ENCODE results near the gene QRFP. TPM values are rescaled to one million over a fixed set of nuclear protein-coding genes. Genes with fewer than 3 reads are reported as not detected.

The QRFP gene
- total RNA-seq, 4 donors from 2014 or later: not detected

- Histone ChIP-seq H3K36me3 (no peaks in the 10 kb centered on the region), H3K27me3 (peaks cover 9% of the 10 kb centered on the region), H3K4me3 (replicated peaks in 1 of 3) (no peak overlapping the region), H3K9me3 (no peaks in the 10 kb centered on the region), H3K27ac (no peak overlapping the region), H3K4me1 (peaks cover 8 to 11% of the 10 kb centered on the region in 2 donors)
- TF ChIP-seq CTCF (IDR thresholded peaks at IDR 0.05) (no peak), POLR2A (IDR thresholded peaks at IDR 0.05) (no peak)
- 76 to 80% methylated on average over 8 to 11 of the region's 11 CpGs for WGBS, 2 donors
- intact Hi-C loops (cut with DNase I): no loop called here
- DNase-seq: no peak
Measured at GRCh38 chr9:130934246-130934645, 37.6 kb upstream of the QRFP start.

- H3K36me3 ChIP-seq: no peaks in the 10 kb centered on the region
- intact Hi-C loops (cut with DNase I): no loop called here
- no peak overlapping the region for H3K4me3 ChIP-seq (replicated peaks in 1 of 3)
- TF ChIP-seq POLR2A (IDR thresholded peaks at IDR 0.05) (no peak), CTCF (IDR thresholded peaks at IDR 0.05) (no peak)
- DNase-seq: no peak
- H3K27ac ChIP-seq: no peak overlapping the region
- 14 to 16% methylated on average over 9 to 14 of the region's 26 CpGs for WGBS, 2 donors
- H3K4me1 ChIP-seq: peaks cover 7 to 11% of the 10 kb centered on the region in 2 donors
- H3K9me3 ChIP-seq: no peaks in the 10 kb centered on the region
- H3K27me3 ChIP-seq: peaks cover 9% of the 10 kb centered on the region
Measured at GRCh38 chr9:130933114-130934046, 36.8 kb upstream of the QRFP start.

GRCh38 chr9:130932255-130933079 is 35.9 kb upstream of the QRFP start:
- intact Hi-C loops (cut with DNase I): no loop called here
- no peak for TF ChIP-seq CTCF (IDR thresholded peaks at IDR 0.05)
- no peak for TF ChIP-seq POLR2A (IDR thresholded peaks at IDR 0.05)
- no peak overlapping the region for H3K4me3 ChIP-seq (replicated peaks in 1 of 3)
- no peak overlapping the region for H3K27ac ChIP-seq
- no peaks in the 10 kb centered on the region for H3K9me3 ChIP-seq
- H3K27me3 ChIP-seq: peaks cover under 1% of the 10 kb centered on the region
- DNase-seq: no peak
- no peaks in the 10 kb centered on the region for H3K36me3 ChIP-seq
- peaks cover 7 to 13% of the 10 kb centered on the region in 2 donors for H3K4me1 ChIP-seq
- WGBS, 2 donors: 54 to 55% methylated on average over 18 to 21 of the region's 21 CpGs

- TF ChIP-seq POLR2A (IDR thresholded peaks at IDR 0.05): no peak
- TF ChIP-seq CTCF (IDR thresholded peaks at IDR 0.05): no peak
Measured at GRCh38 chr9:130931508-130932254, 35.1 kb upstream of the QRFP start.

More at GRCh38 chr9:130931508-130932254, 35.1 kb upstream of the QRFP start:
- Histone ChIP-seq H3K36me3 (no peaks in the 10 kb centered on the region), H3K9me3 (no peaks in the 10 kb centered on the region), H3K4me3 (replicated peaks in 1 of 3) (no peak overlapping the region), H3K27me3 (no peaks in the 10 kb centered on the region), H3K4me1 (peaks cover 7 to 16% of the 10 kb centered on the region in 2 donors), H3K27ac (no peak overlapping the region)
- no peak for DNase-seq
- 75 to 81% methylated on average over 20 of the region's 20 CpGs for WGBS, 2 donors
- intact Hi-C loops (cut with DNase I): no loop called here

Measured in thyroid gland (tissue), 4 donors.